Spleen (tissue), 3 donors: Measurements from ENCODE around the gene CHSY3.

ENCODE experiments used
- POLR2A ChIP-seq, 3 donors: fragments of 450-650 bp; IDR thresholded peaks; one replicate each; pipeline ENCODE4 v1.5.1; 2017; ENCODE audit warnings: antibody characterized with exemption in 3 of 3, mild to moderate bottlenecking in 1 of 3
- POLR2AphosphoS5 ChIP-seq, 3 donors: sonication (generic); formaldehyde crosslinking; IDR thresholded peaks; one replicate each; pipeline ENCODE4 v1.5.1; 2017; ENCODE audit warnings: antibody characterized with exemption in 3 of 3

GRCh38 chr5:129973716-129974426 is 69.6 kb downstream of the CHSY3 start:
- TF ChIP-seq POLR2A (IDR thresholded peaks at IDR 0.05) (no peak), POLR2AphosphoS5 (IDR thresholded peaks at IDR 0.05) (no peak)
